Measurements from ENCODE around the gene PDE4C.
A peak's percentile ranks its signal among the peaks of the same experiment; 100 is the strongest.
"Not testable (repeated sequence)": the region's sequence is repeated elsewhere in the genome, so short reads cannot be mapped to it uniquely, and the experiment has no call there.

The PDE4C gene

GRCh38 chr19:18223860-18224524 is 2.2 kb downstream of the PDE4C start:
- peak; percentile 18 to 35 for DNase-seq

DNA sequence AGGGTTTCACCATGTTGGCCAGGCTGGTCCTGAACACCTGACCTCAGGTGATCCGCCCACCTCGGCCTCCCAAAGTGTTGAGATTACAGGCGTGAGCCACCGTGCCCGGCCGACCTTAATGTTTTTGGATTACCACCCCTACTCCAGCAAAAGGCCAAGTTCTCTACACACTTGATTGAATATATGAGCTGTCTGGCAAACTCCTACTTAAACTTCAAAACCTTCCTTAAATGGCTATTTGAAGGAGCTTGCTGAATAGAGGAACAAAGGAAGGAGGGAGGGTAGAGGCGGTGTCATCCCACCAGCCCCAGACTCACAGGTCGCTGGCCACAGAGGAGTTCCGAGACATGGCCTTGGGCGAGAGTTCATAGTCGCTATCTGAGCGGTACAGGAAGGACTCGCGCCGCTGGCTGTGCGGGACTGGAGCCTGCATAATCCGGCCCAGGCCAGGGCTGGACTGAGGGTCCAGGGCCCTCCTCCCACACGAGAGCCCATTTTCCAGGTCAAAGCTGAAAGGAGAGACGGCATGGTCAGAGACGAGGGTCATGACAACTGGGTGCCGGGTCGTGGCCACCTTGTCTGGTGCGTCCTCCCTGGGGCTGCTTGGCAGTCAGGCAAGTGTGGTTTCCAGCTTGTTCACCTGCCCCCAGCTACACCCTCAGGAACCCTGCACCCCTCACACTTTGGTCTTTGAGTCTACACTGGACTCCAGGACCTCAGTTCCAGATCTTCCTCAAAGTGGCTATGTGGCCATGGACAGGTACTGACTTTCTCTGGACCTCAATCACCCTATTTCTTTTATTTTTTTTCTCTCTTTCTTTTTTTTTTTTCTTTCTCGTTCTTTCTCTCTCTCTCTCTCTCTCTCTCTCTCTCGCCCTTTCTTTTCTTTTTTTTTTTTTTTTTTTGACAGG is 4.2 kb downstream of the PDE4C start:
- DNase-seq = no peak

GRCh38 chr19:18220632-18221275 is 5.5 kb downstream of the PDE4C start:
- no peak for DNase-seq

DNA sequence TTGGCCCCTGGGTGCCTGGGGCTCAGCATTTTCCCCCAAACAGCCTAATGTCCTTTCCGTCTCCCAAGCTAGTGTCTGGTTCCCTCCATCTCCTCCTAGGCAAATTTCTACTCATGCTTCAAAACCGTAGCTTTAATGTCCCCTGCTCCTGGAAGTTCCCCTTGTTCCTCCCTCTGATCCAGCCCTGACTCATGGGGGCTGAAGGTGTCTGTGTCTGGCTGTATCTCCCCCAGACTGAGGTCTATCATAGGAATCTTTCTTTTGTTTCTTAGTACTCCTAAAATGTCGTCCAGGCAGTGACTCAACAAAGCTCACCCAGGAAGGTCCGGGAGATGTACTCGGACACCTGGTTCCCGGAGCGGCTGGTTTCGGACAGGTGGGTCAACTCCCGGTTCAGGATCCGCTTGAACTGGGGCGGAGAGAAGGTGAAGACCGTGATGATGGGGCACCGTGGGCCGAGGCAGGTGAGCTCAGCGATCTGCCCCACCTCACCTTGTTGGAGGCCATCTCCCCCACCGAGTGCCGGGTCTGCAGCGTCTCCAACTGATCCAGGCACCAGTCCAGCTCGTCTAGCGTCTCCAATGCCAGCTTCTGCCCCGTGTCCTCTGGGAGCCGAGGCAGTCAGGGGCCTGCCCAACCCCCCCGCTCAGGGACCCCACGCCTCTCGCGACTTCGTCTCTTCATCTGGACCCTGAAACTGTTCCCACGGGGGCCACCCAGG is 6.2 kb downstream of the PDE4C start:
- no peak for DNase-seq

- no peak for DNase-seq
Observed at GRCh38 chr19:18218600-18218999, 7.6 kb downstream of the PDE4C start.

- no peak for DNase-seq
Observed at GRCh38 chr19:18218159-18218558, 8.1 kb downstream of the PDE4C start.

GRCh38 chr19:18216789-18217188 is 9.4 kb downstream of the PDE4C start:
- DNase-seq = no peak

DNA sequence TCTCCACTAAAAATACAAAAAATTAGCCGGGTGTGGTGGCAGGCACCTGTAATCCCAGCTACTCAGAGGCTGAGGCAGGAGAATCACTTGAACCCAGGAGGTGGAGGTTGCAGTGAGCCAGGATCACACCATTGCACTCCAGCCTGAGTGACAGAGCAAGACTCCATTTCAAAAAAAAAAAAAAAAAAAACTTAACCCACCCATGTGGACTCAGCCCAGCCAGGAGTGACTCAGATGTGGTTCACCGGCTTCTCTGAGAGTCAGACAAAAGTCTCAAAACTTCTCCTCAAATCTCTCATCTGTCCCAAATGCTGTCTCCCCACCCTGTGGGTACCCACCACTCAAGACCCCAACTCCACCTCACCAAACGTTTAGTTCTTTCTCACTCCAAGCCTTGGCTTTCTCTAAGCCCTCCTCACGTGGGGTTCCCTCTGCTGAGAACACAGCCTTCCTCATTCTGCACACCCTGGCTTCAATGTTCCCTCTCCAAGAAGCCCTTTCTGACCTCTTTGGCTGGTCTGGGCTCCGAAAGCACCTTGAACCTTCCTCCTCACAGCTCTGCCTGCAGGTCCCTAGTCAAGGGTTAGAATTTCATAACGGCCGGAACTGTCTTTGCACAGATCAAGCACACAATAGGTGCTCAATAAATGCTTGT is 11.3 kb downstream of the PDE4C start:
- DNase-seq = no peak

DNA sequence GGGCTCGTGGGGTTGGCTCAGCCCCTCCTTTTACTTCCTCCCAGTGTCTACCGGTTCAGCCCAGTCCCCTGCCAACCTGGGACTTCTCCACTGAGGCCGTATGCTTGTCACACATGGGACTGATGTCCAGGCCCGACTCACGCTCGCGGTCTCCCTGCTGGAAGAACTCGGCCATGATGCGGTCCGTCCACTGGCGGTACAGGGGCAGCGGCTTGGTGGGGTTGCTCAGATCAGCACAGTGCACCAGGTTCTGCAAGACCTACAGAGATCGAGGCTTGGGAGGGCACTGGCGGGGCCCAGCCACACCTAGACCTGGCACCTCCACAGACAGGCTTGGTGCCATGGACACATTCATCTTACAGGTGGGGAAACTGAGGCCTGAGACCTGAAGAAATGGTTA is 14.6 kb downstream of the PDE4C start:
- DNase-seq = no peak

DNA sequence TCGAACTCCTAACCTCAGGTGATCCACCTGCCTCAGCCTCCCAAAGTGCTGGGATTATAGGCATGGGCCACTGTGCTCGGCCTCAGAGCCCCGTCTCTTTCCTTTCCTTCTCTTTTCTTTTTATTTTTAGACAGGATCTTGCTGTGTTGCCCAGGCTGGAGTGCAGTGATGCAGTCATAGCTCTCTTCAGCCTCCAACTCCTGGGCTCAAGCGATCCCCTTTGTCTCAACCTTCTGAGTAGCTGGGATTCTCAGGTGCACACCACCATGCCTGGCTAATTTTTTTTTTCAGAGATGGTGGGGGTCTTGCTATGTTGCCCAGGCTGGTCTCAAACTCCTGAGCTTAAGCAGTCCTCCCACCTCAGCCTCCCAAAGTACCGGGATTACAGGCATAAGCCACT is 16.3 kb downstream of the PDE4C start:
- not testable (repeated sequence) for DNase-seq

- DNase-seq = peak; percentile 37 to 55
Observed at GRCh38 chr19:18208098-18208951, 17.9 kb downstream of the PDE4C start.

- DNase-seq = no peak
Observed at GRCh38 chr19:18206018-18206417, 20.2 kb downstream of the PDE4C start.

DNA sequence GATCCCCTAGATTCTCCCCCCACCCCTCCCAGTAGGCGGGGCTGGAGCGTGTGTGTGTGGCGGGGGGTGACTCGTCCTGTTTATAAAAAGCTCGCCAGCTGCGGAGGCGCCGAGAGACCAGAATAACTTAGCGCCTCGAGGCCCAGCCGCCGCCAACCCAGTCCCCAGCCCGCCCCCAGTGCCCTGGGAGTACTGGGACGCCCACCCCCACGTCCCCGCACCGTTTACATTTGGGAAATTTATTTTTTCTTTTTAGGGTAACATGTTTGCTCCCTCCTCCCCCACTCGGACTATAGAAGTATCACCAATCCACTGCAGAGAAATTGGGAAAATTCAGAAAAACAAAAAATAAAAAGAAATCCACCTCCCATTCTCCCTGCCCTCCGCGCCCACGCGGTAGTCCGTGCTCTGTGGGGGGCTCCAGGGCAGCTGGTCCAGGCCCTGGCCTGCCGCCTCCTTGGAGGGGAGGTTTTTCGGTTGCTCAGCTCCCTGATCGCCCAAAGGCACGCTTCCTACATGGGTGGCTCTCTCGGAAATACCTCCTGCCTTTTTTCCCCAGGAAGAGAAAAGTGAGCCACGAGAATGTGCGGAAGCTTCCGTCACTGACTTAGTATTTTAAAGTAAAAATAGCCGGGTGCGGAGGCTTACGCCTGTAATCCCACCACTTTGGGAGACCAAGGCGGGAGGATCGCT is 20.9 kb downstream of the PDE4C start:
- DNase-seq = peak; percentile 57 to 76

GRCh38 chr19:18204394-18205199 is 21.6 kb downstream of the PDE4C start:
- DNase-seq = no peak

DNA sequence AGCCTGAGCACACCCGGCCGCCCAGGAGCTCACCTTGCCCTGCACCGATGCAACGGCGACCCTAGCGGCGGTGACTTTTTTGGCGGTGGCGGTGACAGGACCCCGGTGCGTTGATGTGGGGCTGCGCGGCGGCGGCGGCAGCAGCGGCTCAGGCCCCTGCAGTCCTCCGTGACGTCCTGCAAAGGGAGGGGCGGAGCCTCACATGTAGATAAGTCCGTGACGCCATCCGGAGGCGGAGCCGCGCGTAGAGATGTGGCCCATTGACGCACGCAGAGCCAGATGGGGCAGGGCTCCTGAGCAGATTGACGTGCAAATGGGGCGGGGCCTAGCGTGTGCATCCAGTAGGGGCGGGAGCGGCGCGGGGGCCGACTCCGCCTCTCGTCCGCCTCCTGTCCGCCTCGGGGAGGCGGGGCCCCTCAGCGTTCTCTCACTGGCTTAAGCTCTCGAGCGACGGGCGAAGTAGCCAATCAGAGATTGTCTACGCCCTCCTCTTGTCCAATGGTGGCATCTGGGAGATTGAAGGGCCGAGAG is 22.3 kb downstream of the PDE4C start, which contains the start of gene RAB3A:
Gene RAB3A (minus strand): TSS at position 180 of the 531 bp plus-strand sequence. CDS start 1,302 bp downstream, outside the sequence.
- peak; percentile 99 to 100 for DNase-seq

DNA sequence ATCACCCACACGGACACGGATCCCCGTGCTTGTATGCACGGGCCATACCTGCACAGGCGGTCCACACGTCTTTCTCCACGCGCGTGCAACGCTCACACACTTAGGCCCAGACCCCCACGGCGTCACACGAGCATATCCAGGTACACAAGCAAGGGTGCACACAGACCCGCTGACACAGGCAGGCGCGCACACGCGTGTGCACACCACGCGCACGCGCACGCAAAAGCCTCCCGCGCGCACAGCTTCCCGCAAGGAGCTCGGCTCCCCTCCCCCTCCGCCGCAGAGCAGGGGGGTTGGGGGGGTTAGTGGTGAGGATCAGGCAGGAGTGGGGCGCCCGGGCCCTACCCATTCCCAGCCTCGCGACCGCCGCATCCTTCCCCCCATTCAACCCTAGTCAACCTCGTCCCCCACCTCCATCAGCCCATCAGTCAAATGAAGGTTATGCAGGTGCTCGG is 22.8 kb downstream of the PDE4C start:
- peak in 1 of 2 donors; percentile 57 for DNase-seq

DNA sequence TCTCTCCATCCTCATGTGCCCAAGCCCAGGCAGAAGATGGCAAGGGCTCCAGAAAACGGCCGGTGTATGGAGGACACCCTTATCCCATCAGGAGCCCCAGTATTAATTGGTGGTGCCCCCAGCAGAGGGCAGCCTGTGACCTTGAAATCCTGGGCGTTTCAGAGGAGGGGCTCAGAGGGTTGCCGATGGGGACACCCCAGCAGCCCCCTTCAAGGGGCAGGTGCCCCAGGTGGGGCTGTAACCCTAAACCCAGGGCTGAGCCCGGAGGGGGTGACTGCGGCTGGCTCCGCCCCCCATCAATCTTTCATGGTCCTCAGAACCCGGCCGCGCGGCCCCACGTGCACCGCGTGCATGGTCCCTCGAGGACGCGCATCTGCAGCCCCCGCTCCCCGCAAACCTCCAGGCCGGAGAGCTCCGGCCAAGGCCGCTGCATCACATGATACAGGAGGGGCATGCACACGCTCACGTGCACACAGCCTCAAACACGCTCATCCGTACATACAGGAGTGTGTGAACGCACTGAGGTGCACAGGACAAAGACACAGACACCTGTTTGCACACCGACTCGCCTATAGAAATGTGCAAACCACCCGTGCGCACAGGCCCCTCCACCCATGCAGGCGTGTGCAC is 23.3 kb downstream of the PDE4C start:
- DNase-seq = peak; percentile 20 to 30

- no peak for DNase-seq
Observed at GRCh38 chr19:18202397-18202777, 23.9 kb downstream of the PDE4C start.

DNA sequence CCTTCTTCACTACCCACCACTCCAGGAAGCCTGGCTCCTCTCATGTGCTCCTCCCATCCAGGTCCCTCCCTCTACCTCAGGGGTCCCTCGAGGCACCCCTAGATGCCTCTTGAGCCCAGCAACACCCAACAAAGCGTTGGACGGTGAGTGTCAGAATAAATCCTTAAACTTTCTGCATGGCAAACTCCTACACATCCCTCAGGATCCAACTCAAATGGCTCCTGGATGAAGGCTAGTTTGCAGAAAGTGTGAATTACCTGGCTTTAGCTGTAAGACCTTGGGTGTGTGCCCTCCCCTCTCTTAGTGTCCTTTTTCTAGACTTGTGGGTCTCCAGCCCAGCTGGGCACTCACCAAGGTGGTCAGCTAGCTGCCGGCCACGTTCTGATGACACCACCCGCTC is 27.9 kb downstream of the PDE4C start:
- DNase-seq = no peak

Measured in CD4-positive, alpha-beta T cell treated with Interleukin-4 for 1 hour (primary cell).